GM21619 (cell line): ENCODE data around the gene TAF8.

Experiments used
- ATAC-seq: cut with Tn5 transposase; IDR thresholded peaks from one replicate; pipeline ENCODE4 v1.9.1; 2021; ENCODE audit not compliant: unreplicated experiment

TAF8 gene

GRCh38 chr6:42120895-42121865 is 70.9 kb downstream of the TAF8 start:
- ATAC-seq, result no peak

GRCh38 chr6:42123379-42124103 is 73.2 kb downstream of the TAF8 start:
- ATAC-seq, result no peak

- ATAC-seq, result no peak
These were observed 74.0 kb downstream of the TAF8 start for GRCh38 chr6:42124223-42124836.

GRCh38 chr6:42125231-42125630 is 74.9 kb downstream of the TAF8 start:
- ATAC-seq, result no peak

- no peak for ATAC-seq
These were observed 75.3 kb downstream of the TAF8 start for GRCh38 chr6:42125663-42126062.

GRCh38 chr6:42128460-42129359 is 78.4 kb downstream of the TAF8 start:
- no peak for ATAC-seq

- ATAC-seq, result no peak
These were observed 79.0 kb downstream of the TAF8 start for GRCh38 chr6:42129360-42129676.

GRCh38 chr6:42131531-42131930 is 81.2 kb downstream of the TAF8 start:
- no peak for ATAC-seq

- ATAC-seq, result no peak
These were observed 83.6 kb downstream of the TAF8 start for GRCh38 chr6:42133926-42134325.

- ATAC-seq, result no peak
These were observed 84.8 kb downstream of the TAF8 start for GRCh38 chr6:42135161-42135560.

GRCh38 chr6:42135722-42136121 is 85.4 kb downstream of the TAF8 start:
- ATAC-seq, result no peak

GRCh38 chr6:42136508-42137193 is 86.3 kb downstream of the TAF8 start:
- ATAC-seq, result no peak
